Dedifferentiated amniotic fluid mesenchymal stem cell (primary cell): ENCODE results near the gene EHD3.
A peak's percentile ranks its signal among the peaks of the same experiment; 100 is the strongest.
"Not testable (repeated sequence)": the region's sequence is repeated elsewhere in the genome, so short reads cannot be mapped to it uniquely, and the experiment has no call there.

Experiments
- DNase-seq: peaks from one replicate; pipeline ENCODE4 v3.0.0-alpha.2; 2016; ENCODE audit errors: extremely low spot score

The EHD3 gene

DNA sequence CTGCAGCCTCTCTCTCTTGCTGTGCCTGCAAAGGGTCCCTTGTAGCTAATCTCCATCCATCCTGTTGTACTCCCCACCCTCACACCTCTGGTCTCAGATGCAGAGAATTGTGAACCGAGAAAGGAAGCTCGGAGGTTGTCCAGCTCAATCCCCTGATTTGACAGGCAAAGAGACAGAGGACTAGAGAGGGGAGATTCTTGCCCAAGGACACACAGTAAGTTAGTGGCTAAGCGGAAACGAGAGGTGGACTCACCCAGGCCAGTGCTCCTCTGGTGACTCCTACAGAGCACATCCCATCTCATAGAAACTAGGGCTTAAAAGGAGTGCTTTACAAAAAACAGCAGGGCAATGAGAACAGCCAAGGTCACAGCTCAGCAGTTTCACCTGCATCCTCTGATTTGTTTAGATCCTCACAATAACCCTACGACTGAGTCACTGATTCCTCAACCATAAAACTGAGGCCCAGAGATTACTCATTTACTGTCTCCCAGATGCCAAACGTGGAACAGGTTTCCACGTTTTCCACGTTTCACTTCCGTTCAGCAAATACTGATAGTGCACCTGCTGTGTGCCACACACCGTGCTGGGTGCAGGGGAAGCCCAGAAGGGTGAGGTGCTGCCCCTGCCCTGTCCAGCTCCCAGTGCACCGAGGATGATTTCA, 22.1 kb downstream of the EHD3 start:
- no peak for DNase-seq

GRCh38 chr2:31256611-31257382, 22.8 kb downstream of the EHD3 start:
- DNase-seq, result no peak

DNA sequence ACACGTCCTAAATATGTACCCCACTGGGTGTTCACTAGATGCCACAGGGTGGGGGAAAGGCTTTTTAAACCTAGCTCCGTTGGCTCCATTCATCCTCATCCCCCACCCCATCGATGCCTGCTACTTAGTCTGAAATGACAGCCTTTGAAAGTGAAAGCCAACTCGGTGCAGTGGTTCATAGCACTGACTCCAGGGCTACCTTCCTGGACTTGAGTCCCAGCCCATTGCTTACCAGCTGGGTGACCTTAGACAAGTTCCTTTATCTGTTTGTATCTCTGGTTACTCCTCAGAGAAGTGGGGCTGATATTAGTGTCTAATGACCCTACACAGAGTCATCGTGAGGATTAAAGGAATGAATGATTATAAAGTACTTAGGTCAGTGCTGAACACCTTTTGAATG, 24.4 kb downstream of the EHD3 start:
- no peak for DNase-seq

- no peak for DNase-seq
These were observed 25.1 kb downstream of the EHD3 start for GRCh38 chr2:31259075-31259474.

- no peak for DNase-seq
These were observed 26.9 kb downstream of the EHD3 start for GRCh38 chr2:31260870-31261269.

DNA sequence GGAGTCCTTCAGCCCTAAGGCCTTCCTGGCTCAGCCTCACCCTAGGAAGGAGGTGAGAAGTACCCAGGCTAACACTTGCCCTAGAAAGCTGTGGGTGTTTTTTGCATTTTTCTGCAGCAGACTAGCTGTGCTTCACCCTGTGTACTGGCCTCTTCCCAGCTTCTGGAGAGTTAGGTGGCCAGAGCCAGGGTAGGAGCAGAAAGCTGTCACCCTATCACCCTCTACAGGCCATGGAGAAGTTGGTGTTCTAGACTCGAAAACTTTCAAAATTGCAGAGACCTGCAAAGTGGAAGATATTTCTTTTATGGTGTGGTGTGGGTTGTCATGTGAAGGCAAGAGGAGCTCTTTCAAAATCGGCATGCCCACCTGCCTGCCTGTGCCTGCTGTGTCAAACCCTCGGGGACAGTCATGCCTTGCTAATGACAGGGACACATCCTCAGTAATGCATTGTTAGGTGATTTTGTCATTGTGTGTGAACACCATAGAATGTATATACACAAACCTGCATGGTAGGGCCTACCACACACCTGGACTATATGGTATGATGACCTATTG, 29.8 kb downstream of the EHD3 start:
- no peak for DNase-seq

DNA sequence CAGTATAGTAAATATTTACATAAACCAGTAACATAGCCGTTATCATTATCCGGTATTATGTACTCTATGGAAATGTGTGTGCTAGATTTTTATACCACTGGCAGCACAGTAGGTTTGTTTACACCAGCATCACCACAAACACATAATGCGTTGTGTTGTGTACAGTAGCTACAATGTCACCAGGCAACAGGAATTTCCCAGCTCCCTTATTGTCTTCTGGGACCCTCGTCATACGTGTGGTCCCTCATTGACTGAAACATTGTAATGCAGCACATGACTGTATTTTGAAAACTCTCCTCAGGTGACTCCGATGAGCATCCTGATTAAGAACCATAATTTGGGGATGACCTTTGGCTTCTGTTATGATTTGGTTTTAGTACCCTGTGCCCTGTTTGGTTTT, 31.3 kb downstream of the EHD3 start:
- DNase-seq, result no peak

DNA sequence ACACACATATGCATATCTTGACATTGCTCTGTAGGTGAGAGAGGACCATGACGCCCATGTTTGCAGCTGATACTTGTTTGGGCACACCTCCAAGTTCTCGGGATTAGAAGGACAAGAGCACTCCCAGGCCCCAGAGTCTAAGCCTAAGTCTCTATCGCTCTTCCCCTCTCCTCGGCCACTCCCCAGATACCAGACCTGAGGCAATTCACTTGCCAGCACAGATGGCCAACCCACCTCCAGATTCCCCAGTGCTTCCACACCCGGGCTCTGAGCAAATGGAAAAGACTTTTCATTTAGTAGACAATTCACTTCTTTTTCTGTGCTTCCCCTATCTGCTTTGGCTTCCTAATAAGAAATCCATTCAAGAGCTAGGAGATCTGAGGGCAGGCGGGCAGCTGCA, 32.9 kb downstream of the EHD3 start:
- no peak for DNase-seq

GRCh38 chr2:31267437-31268120, 33.6 kb downstream of the EHD3 start:
- DNase-seq, result no peak

DNA sequence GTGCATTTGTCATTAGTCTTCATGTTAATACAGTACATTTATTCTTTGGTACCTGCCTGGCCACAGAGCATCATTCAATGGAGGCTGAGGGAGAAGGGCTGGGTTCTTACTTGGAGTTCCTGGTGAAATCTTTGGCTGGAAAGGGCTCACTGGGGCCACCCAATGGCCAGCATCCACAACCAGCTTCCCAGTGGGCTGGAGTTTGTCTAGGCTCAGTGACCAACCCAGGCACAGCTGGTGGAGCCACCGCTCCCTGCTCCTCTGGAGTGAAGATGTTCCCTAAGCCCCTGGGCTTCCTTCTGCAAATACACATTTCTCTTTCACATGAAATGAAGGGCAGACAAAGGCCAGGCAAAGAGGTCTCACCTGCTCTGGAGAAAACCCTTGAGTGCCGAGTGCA, 34.4 kb downstream of the EHD3 start:
- DNase-seq, result no peak

DNA sequence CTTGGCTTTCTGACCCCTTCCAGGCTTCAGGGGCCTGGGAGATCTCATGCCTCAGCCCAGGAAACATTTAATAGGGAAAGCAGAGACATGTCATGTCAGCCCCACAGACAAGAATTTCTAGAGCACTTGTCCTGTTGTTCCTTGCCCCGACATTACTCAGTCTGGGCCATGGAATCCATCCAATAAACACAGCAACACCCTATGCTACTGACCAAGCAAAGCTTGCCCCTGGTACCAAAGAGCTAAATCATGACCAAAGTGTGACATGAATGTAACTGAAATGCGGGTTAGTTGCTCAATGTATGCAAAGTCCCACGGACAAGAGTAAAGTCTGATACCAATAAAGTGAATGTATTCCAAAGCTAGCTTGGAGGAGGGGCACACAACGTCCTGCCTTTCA, 35.1 kb downstream of the EHD3 start:
- DNase-seq, result no peak

DNA sequence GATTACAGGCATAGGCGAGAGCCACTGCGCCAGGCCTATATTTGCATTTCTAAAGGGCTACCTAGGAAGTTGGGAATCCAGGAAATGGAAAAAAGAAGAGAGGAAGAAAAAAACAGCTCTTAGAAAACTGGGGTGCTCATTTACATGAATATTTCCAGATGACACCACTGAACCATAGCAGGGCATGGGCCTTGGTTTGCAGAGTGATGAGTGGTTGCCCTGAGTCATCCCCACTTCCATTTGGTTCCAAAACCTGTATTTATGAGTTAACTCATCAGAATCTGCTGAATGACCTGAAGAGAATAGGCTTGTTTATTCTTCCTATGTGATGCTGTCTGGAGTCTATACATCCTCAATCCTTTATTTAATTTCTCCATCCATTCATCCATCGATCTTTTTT, 36.2 kb downstream of the EHD3 start:
- DNase-seq, result peak; percentile 17

DNA sequence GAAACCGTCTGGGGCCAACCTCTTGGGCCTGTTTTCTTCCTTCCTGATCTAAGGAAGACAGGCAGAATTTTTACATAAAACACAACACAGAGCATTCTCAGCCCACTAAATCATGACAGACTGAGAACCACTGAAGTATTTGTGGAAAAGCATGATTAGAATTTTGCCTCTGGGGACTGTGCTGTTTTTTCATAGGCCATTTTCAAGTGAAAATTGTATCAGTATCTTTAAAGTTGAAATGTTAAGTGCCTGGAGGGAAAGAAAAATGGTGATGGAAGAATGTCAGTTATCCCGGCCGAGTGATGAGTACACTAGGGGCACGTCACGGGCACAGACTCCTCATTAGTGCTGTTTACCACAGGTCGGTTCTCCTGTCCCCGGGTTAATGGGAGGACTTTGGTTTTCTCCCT, 36.9 kb downstream of the EHD3 start:
- peak; percentile 28 for DNase-seq

DNA sequence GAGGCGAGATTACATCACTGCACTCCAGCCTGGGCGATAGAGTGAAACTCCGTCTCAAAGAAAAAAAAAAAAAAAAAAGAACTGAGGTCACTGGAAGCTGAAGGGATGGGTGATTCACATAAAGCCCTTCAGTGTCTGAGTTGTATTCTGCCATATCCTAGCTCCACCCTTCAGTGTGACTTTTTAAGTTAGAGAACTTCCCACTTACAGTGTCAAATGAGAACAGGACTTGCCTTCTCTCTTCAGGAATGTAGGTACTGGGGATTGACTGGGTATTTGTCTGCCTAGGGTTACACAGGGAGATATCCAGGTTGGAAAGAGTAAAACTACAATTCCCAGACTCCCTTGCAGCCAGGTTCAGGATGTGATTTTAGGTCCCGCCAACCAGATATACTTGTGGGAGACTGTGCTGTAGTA, 37.9 kb downstream of the EHD3 start:
- DNase-seq, result no peak

DNA sequence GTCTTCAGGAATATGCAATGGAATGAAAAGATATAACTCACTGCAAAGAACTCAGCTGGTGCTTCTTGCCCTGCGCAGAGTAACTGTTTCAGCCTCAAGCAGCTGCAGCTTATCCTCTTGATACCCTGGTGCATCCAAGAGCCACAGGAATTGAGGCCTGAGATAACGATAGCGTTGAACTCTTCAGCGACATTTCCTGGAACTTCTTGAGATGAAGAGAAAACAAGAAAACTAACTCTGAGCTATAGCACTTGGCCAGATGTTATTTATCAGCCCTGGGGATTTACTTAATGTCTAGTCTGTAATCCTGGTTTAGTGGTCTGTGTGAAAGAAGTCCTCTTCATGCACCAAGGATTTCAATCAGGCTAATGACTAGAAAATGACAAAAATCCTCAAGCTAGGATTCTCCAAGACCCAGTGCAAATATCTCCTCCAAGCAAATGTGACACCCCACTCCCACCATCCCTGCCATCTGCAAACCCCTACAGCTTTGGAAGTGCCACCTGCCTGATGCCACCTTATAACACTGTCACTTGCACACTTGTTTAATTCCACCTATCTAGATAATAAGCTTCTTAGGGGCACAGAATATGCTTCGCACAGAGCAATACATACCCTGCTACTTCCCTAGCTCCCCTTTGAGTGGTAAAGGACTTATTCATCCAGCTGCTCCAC, 40.6 kb downstream of the EHD3 start:
- DNase-seq, result no peak

GRCh38 chr2:31275976-31276375, 42.0 kb downstream of the EHD3 start:
- DNase-seq, result no peak

- no peak for DNase-seq
These were observed 43.7 kb downstream of the EHD3 start for GRCh38 chr2:31277621-31278020.

GRCh38 chr2:31282634-31283033, 48.7 kb downstream of the EHD3 start:
- DNase-seq, result no peak

- DNase-seq, result not testable (repeated sequence)
These were observed 49.4 kb downstream of the EHD3 start for GRCh38 chr2:31283193-31283919.

- no peak for DNase-seq
These were observed 50.2 kb downstream of the EHD3 start for GRCh38 chr2:31284107-31284506.

- no peak for DNase-seq
These were observed 52.3 kb downstream of the EHD3 start for GRCh38 chr2:31286230-31286629.
